Urinary bladder (tissue), 4 donors: ENCODE results near the gene SHC2. TPM values are rescaled to one million over a fixed set of nuclear protein-coding genes. Genes with fewer than 3 reads are reported as not detected.
A peak's percentile ranks its signal among the peaks of the same experiment; 100 is the strongest.
"Not testable (repeated sequence)": the region's sequence is repeated elsewhere in the genome, so short reads cannot be mapped to it uniquely, and the experiment has no call there.

ENCODE experiments used
- DNase-seq: peaks from one replicate; pipeline ENCODE4 v3.0.0-alpha.2; 2015; ENCODE audit errors: extremely low spot score
- H3K27ac ChIP-seq: one replicate; pipeline ENCODE4 v1.5.1; 2013; ENCODE audit warnings: low read depth, mild to moderate bottlenecking, moderate library complexity
- H3K36me3 ChIP-seq: one replicate; pipeline ENCODE4 v1.6.1; 2013; ENCODE audit warnings: mild to moderate bottlenecking, moderate library complexity; ENCODE audit not compliant: insufficient read depth
- H3K4me1 ChIP-seq: one replicate; pipeline ENCODE4 v1.6.1; 2013; ENCODE audit warnings: mild to moderate bottlenecking, moderate library complexity; ENCODE audit not compliant: insufficient read depth
- H3K4me3 ChIP-seq: one replicate; pipeline ENCODE4 v1.5.1; 2013; ENCODE audit warnings: low read depth, low read length
- WGBS: extraction: QIAGEN DNeasy Blood & Tissue Kit; methylation state at CpG from one replicate; pipeline ENCODE4 v1.1.7; 2013; 5-methylcytosine and 5-hydroxymethylcytosine counted together
- polyA plus RNA-seq: library from polyadenylated mRNA; stranded (reverse); fragments of 200-250 nt; gene quantifications from one replicate; pipeline ENCODE4 v1.2.3, GENCODE V29; 2013
- total RNA-seq: library from RNA; depleted of rRNA; stranded (reverse); fragments of >200 nt; gene quantifications from one replicate; pipeline ENCODE4 v1.2.3, GENCODE V29; 2014
- donor health status: healthy with polysubstance abuse.
- donor health status: healthy.

SHC2 gene
- total and polyA plus RNA-seq, 2 donors: 10.8 to 24.2 TPM

DNA sequence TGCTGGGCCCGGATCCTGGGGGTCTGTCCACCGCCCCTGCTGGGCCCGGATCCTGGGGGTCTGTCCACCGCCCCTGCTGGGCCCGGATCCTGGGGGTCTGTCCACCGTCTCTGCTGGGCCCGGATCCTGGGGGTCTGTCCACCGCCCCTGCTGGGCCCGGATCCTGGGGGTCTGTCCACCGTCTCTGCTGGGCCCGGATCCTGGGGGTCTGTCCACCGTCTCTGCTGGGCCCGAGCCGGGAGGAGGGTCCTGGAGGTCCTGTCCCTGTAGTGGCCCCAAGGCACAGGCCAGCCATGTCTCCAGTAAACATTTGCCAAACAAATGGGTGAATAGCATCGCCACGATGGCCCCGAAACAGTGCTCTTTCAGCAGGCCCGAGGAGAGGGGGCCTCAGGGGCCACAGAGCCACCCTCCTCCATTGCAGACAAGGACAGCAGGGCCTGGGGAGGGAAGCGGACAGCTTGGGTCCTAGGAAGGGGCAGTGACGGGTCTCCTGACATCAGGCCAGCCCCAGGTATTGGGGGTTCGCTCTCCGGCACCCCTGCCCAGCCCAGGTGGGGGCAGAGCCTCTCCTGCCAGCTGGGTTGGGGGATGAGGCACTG is 49.6 kb downstream of the SHC2 start:
- H3K27ac ChIP-seq, H3K36me3 ChIP-seq, H3K4me3 ChIP-seq, DNase-seq, H3K4me1 ChIP-seq: not testable (repeated sequence)
- WGBS: 88% methylated on average over 22 of the region's 22 CpGs

- H3K27ac ChIP-seq: no peak overlapping the region
- DNase-seq: no peak
- 59% methylated on average over 21 of the region's 21 CpGs for WGBS
- H3K36me3 ChIP-seq: no peaks in the 10 kb centered on the region
- peaks cover 3% of the 10 kb centered on the region for H3K4me1 ChIP-seq
- no peak overlapping the region for H3K4me3 ChIP-seq
Observed at GRCh38 chr19:410243-410781, 50.5 kb downstream of the SHC2 start.

GRCh38 chr19:409516-410242 is 51.2 kb downstream of the SHC2 start:
- DNase-seq: no peak
- Histone ChIP-seq H3K27ac (no peak overlapping the region), H3K4me3 (peak overlapping the region; percentile 49), H3K4me1 (peaks cover 3% of the 10 kb centered on the region), H3K36me3 (no peaks in the 10 kb centered on the region)
- 7% methylated on average over 23 of the region's 23 CpGs for WGBS

DNA sequence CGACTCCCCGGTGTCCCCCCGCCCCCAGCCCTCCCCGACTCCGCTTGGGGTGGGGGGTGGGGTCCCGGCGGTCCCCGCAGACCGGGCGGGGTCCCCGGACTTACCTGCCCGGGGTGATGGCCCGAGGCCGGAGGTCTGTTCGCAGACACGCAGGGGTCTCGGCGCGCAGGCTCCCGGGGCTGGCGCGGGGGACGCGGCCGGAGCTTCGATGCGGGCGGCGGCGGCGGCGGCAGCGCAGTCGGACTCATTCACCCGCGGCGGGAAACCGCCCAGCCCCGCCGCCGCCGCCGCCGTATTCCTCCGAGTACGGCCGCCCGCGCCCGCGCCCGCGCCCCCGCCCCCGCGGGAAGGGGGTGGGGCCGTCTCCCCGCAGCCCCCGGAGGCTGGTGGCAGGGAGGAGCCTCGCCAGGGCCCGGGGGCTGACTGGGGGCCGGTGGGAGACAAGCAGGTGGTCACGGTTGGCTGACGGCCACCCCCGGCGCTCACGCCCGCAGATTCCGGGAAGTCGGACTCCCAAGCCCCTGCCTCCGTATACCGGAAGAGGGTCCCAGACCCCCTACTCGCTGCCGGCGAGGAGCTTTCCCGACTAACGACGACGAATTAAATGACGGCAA is 51.8 kb downstream of the SHC2 start, which contains the start of gene C2CD4C:
Gene C2CD4C (minus strand): TSS at position 246 of the 614 bp plus-strand sequence. CDS start 786 bp downstream, outside the sequence.
- DNase-seq: no peak
- no peaks in the 10 kb centered on the region for H3K36me3 ChIP-seq
- H3K4me3 ChIP-seq: peak within 1 kb of the TSS; percentile 49
- peaks cover 3% of the 10 kb centered on the region for H3K4me1 ChIP-seq
- WGBS: under 1% methylated on average over 80 of the region's 80 CpGs
- no peak within 1 kb of the TSS for H3K27ac ChIP-seq

DNA sequence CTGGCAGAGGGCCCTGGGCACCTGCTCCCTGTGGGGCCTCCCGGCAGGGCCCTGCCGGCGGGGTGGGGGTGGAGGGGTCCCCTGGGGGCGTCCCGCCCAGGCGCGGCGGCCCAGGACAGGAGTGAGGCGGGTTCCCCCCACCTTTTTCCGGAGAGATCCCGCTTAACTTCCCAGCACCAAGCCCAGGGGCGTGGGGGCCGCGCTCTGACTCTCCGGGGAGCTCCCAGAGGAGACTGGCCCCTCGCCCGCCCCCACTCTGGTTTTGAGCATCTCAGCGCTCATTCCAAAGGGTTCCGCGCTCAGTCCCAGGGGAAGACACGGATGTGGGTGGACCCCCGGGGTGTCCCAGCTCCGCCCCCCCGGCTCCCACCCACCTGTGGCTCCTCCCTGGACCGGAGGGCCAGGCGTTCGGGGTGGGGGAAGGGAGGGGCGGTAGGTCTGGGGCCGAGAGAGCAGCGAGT is 52.4 kb downstream of the SHC2 start:
- Histone ChIP-seq H3K4me1 (peaks cover 3% of the 10 kb centered on the region), H3K27ac (no peak overlapping the region), H3K36me3 (no peaks in the 10 kb centered on the region), H3K4me3 (peak overlapping the region; percentile 49)
- DNase-seq: no peak
- WGBS: 1% methylated on average over 30 of the region's 30 CpGs

GRCh38 chr19:407511-408440 is 53.1 kb downstream of the SHC2 start:
- no peak for DNase-seq
- WGBS: 71% methylated on average over 70 of the region's 70 CpGs
- no peak overlapping the region for H3K27ac ChIP-seq
- H3K4me3 ChIP-seq: no peak overlapping the region
- peaks cover 3% of the 10 kb centered on the region for H3K4me1 ChIP-seq
- H3K36me3 ChIP-seq: no peaks in the 10 kb centered on the region

- DNase-seq: no peak
- no peak overlapping the region for H3K4me3 ChIP-seq
- 90% methylated on average over 48 of the region's 48 CpGs for WGBS
- H3K36me3 ChIP-seq: no peaks in the 10 kb centered on the region
- H3K4me1 ChIP-seq: peaks cover 3% of the 10 kb centered on the region
- no peak overlapping the region for H3K27ac ChIP-seq
Observed at GRCh38 chr19:406971-407510, 53.8 kb downstream of the SHC2 start.

DNA sequence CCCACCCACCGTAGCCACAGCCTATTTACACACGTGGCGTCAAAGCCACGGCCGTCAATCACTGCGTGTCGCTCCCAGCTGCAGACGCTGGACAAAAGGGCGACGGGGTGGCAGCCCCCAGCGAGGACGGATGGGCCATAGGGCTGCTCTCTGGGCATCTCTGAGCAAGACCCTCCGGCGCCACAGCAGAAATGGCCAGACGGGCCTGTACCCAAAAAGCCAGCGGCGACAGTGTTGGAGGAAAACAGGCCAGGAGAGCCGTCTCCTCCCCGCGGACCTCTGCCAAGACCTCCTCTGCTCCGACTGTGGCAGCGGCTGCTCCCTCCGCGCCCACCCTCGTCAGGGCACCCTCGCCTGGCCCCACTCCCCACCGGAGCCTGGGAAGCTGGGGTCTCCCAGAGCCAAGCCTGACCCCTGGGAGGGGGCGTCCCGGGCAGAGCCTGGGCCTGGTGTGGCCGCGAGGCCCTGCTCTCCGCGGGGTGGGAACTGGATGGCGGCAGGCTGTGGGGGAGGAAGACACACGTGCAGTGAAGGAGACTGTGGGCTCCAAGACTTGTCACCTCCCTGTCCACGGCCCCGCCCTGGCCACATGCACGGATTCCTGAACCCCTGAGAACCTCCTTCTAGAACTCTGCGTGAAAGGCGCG is 54.6 kb downstream of the SHC2 start:
- Histone ChIP-seq H3K36me3 (no peaks in the 10 kb centered on the region), H3K4me3 (no peak overlapping the region), H3K27ac (no peak overlapping the region), H3K4me1 (peaks cover 3% of the 10 kb centered on the region)
- DNase-seq: no peak
- WGBS: 71% methylated on average over 41 of the region's 41 CpGs

DNA sequence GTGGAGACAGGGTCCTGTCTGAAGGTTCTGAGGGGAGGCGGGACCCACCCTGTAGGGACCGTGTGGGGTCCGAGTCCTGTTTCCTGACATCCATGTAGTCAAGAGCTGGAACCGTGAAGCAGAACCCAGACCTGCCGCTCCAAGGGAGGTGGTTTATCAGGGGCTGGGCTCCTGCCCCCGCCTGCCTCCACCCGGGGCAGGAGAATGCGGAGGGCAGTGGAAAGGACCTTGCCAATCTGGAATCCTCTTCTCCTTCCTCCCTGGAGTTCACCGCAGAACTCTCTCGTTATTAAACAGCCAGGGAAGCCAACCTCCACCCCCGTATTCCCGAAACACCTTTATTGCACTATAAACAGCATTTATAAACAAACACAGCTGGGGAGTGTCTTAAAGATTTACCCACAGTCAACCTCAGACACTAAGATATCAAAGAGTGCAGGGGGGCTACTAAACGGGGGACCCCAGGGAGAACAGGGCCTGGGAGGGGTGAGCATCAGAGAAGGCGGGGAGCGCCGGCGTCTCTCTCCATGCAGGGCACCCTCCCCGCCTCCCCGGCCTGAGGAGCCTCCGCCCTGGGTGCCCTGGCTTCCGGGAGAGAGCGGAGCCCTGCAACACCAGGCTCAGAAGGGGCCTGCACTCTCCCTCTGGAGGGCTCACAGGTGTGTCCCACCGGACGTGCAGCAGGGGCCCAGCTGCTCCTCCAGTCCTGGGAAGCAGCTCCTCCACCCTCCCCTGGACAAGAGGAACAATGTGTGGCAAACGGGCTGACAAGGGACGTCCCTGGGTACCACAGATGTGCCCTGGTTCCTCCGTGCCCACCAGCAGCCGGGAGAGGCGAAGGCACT is 55.5 kb downstream of the SHC2 start:
- DNase-seq: no peak
- H3K27ac ChIP-seq: no peak overlapping the region
- 33% methylated on average over 29 of the region's 29 CpGs for WGBS

DNA sequence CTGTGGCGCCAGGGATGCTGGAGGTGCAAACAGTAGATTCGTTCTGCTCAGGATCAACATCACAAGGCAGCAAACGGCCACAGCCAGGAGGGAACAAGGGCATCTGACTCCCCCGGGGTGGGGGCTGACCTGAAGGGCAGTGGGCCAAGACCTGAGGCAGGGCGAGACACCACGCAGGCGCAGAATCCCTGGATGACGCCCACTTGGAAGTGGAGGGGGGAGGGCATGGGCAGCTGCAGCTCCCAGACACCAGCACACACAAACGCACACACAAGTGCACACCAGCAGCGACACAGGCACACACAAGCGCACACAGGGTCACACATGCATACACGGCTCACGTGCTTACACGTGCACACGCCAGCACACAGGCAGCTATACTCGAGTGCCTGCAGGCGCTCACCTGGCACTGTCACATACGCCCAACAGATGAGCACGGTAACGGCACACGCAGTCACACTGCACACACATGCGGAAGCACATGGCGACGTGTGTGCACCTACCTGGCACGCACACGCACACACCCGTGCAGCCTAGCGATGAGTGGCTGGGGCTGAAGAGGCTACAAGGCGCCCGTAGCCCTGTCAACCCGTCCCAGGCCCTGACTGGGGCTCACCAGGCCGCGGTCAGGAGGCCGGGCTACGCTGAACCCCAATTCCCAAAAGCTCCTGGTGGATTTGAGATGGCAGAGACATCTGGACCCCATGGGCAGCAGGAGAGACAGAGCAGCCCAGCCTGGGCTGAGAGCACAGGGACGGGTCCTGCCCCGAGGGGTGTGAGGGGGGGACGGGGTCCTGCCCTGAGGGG is 57.4 kb downstream of the SHC2 start:
- 78% methylated on average over 38 of the region's 38 CpGs for WGBS
- no peak for DNase-seq
- Histone ChIP-seq H3K36me3 (no peaks in the 10 kb centered on the region), H3K27ac (no peak overlapping the region), H3K4me3 (no peak overlapping the region), H3K4me1 (no peaks in the 10 kb centered on the region)

More for the DNA sequence above, 55.5 kb downstream of the SHC2 start:
- Histone ChIP-seq H3K36me3 (no peaks in the 10 kb centered on the region), H3K4me3 (no peak overlapping the region), H3K4me1 (peaks cover 3% of the 10 kb centered on the region)

DNA sequence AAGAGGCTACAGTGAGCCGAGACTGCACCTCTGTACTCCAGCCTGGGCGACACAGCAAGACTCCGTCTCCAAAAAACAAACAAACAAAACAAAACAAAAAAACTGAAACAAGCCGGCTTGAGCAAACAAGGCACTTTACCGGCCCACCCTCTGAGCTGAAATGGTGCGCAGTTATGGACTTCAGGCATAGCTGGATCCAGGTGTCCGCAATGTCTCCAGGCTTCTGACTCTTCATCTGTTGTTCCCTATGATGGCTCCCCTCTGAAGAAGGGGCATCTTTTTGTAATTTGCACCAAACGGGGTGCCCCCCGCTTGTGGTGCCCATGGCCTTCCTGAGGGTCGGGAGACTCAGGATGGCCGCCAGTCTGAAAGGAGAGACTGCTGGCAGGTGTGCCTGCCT is 58.0 kb downstream of the SHC2 start:
- no peak for DNase-seq
- 93% methylated on average over 11 of the region's 11 CpGs for WGBS
- Histone ChIP-seq H3K27ac (no peak overlapping the region), H3K36me3 (no peaks in the 10 kb centered on the region), H3K4me1 (no peaks in the 10 kb centered on the region), H3K4me3 (no peak overlapping the region)
